Measurements from ENCODE around the gene CYBA. TPM values are rescaled to one million over a fixed set of nuclear protein-coding genes. Genes with fewer than 3 reads are reported as not detected.

The CYBA gene
- total and polyA plus RNA-seq, 9 of the 15 experiments (the other 6 are each of a cell fraction or from before 2014, with no cell fraction given): 0.34 to 683 (median 93.0) TPM

- TF ChIP-seq ZNF407 (IDR thresholded peaks at IDR 0.05; ENCODE audit: low read depth): no peak
- no peak for TF ChIP-seq SMAD1 (IDR thresholded peaks at IDR 0.05; ENCODE audit: low read depth, low read length, partially characterized antibody)
- 0 out of 2 replicates have a peak, but pooled peaks have one; percentile 24 for TF ChIP-seq SMC3 (conservative IDR thresholded peaks at IDR 0.05; ENCODE audit: insufficient read depth, low read depth, low read length)
- TF ChIP-seq ASH1L (IDR thresholded peaks at IDR 0.05; ENCODE audit: borderline replicate concordance, low read depth, partially characterized antibody): no peak
- TF ChIP-seq CREBBP (IDR thresholded peaks at IDR 0.05; ENCODE audit: low read depth, low read length): no peak
- no peak for TF ChIP-seq ILK (tag; IDR thresholded peaks at IDR 0.05; ENCODE audit: borderline replicate concordance, low read depth)
- TF ChIP-seq ATF1 (CRISPR knock-in tag; IDR thresholded peaks at IDR 0.05): no peak
- no peak for TF ChIP-seq ATF1 (tag; IDR thresholded peaks at IDR 0.05)
- no peak for TF ChIP-seq ZNF140 (CRISPR knock-in tag; IDR thresholded peaks at IDR 0.05)
- TF ChIP-seq RERE (CRISPR knock-in tag; IDR thresholded peaks at IDR 0.05; ENCODE audit: borderline replicate concordance): no peak
- TF ChIP-seq SNIP1 (IDR thresholded peaks at IDR 0.05; ENCODE audit: low read depth): no peak
- no peak for TF ChIP-seq PHTF2 (CRISPR knock-in tag; IDR thresholded peaks at IDR 0.05)
- TF ChIP-seq ZNF764 (CRISPR knock-in tag; IDR thresholded peaks at IDR 0.05; ENCODE audit: low read depth): no peak
These were observed 30.3 kb upstream of the CYBA start (continued) for GRCh38 chr16:88681084-88681680.
